HFF-Myc (cell line): ENCODE data around the gene DNAJC30.

ENCODE experiments used
- DNase-seq: peaks from one replicate; pipeline ENCODE4 v3.0.0-alpha.2; 2011; ENCODE audit warnings: low read depth; ENCODE audit errors: extremely low read depth
- H3K4me3 ChIP-seq: replicated peaks from 2 replicates; pipeline ENCODE4 v1.5.1; 2011; ENCODE audit warnings: low read depth, mild to moderate bottlenecking, control low read depth, low read length
- TF ChIP-seq, protein P1 (sequence below): IDR thresholded peaks from 2 replicates; pipeline ENCODE4 v1.5.1; 2012; ENCODE audit warnings: mild to moderate bottlenecking, low read depth, low read length, control low read depth; ENCODE audit errors: missing control alignments

The DNAJC30 gene

DNA sequence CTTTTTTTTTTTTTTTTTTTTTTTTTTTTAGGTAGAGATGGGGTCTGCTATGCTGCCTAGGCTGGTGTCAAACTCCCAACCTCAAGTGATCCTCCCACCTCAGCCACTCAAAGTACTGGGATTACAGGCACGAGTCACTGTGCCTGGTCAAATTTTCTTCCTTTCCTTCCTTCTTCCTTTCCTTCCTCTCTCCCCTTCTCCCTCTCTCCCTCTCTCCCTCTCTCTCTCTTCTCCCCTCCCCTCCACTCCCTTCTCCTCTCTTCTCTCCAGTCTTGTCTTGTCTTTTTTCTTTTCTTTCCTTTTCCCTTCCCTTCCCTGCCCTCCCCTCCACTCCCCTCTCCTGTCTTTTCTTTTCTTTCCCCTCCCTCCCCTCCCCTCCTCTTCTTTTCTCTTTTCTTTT, 51.7 kb downstream of the DNAJC30 start:
- DNase-seq, result no peak
- no peak overlapping the region for H3K4me3 ChIP-seq
- TF ChIP-seq, protein P1, sequence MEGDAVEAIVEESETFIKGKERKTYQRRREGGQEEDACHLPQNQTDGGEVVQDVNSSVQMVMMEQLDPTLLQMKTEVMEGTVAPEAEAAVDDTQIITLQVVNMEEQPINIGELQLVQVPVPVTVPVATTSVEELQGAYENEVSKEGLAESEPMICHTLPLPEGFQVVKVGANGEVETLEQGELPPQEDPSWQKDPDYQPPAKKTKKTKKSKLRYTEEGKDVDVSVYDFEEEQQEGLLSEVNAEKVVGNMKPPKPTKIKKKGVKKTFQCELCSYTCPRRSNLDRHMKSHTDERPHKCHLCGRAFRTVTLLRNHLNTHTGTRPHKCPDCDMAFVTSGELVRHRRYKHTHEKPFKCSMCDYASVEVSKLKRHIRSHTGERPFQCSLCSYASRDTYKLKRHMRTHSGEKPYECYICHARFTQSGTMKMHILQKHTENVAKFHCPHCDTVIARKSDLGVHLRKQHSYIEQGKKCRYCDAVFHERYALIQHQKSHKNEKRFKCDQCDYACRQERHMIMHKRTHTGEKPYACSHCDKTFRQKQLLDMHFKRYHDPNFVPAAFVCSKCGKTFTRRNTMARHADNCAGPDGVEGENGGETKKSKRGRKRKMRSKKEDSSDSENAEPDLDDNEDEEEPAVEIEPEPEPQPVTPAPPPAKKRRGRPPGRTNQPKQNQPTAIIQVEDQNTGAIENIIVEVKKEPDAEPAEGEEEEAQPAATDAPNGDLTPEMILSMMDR, result no peak
